Neuronal stem cell (in vitro differentiated cells): ENCODE results near the gene PIM3.
A peak's percentile ranks its signal among the peaks of the same experiment; 100 is the strongest.

Experiments used
- DNase-seq: peaks from one replicate; pipeline ENCODE4 v3.0.0-alpha.2; 2013; ENCODE audit warnings: low spot score
- H2AFZ ChIP-seq: one replicate; pipeline ENCODE4 v1.6.1; 2013; ENCODE audit warnings: mild to moderate bottlenecking, low read length, inconsistent platforms
- H2AK5ac ChIP-seq: 2 replicates; pipeline ENCODE4 v1.6.1; 2013; ENCODE audit warnings: low read depth, mild to moderate bottlenecking, inconsistent platforms, low read length, moderate library complexity, mixed read lengths
- H2BK120ac ChIP-seq: 2 replicates; pipeline ENCODE4 v1.6.1; 2013; ENCODE audit warnings: low read depth, mild to moderate bottlenecking, inconsistent platforms, low read length, moderate library complexity, mixed read lengths
- H2BK12ac ChIP-seq: one replicate; pipeline ENCODE4 v1.6.1; 2013; ENCODE audit warnings: low read length, inconsistent platforms
- H2BK15ac ChIP-seq: 2 replicates; pipeline ENCODE4 v1.6.1; 2013; ENCODE audit warnings: mild to moderate bottlenecking, low read length, inconsistent platforms, mixed read lengths
- H2BK5ac ChIP-seq: one replicate; pipeline ENCODE4 v1.6.1; 2013; ENCODE audit warnings: inconsistent platforms, mild to moderate bottlenecking, low read length, moderate library complexity
- H3K14ac ChIP-seq: one replicate; pipeline ENCODE4 v1.6.1; 2013; ENCODE audit warnings: low read length, inconsistent platforms
- H3K18ac ChIP-seq: 2 replicates; pipeline ENCODE4 v1.6.1; 2013; ENCODE audit warnings: low read length, inconsistent platforms
- H3K23ac ChIP-seq: 2 replicates; pipeline ENCODE4 v1.6.1; 2013; ENCODE audit warnings: low read depth, mild to moderate bottlenecking, mixed read lengths, low read length, inconsistent platforms; ENCODE audit not compliant: poor library complexity
- H3K27ac ChIP-seq: replicated peaks from 3 replicates; pipeline ENCODE4 v1.5.1; 2013; ENCODE audit warnings: low read length, inconsistent platforms
- H3K27me3 ChIP-seq, 3 experiments: 2 replicates each; pipeline ENCODE4 v1.6.1; 2013; ENCODE audit warnings: low read length in 3 of 3, mild to moderate bottlenecking in 2 of 3, inconsistent platforms in 1 of 3, low read depth in 1 of 3, mixed read lengths in 1 of 3, moderate library complexity in 1 of 3; ENCODE audit not compliant: control insufficient read depth in 3 of 3, insufficient read depth in 3 of 3
- H3K36me3 ChIP-seq, 2 donors: replicated peaks in 1 of 2; 2 replicates each; pipeline ENCODE4 v1.6.1; 2013; ENCODE audit warnings: low read length in 2 of 2; ENCODE audit not compliant: control insufficient read depth in 2 of 2, insufficient read depth in 2 of 2
- H3K4ac ChIP-seq: 2 replicates; pipeline ENCODE4 v1.6.1; 2013; ENCODE audit warnings: inconsistent platforms, mild to moderate bottlenecking, low read length, moderate library complexity
- H3K4me1 ChIP-seq, 2 donors: 1 replicate in 1 of 2; 2 replicates in 1 of 2; pipeline ENCODE4 v1.6.1; 2013; ENCODE audit warnings: low read length in 2 of 2, low read depth in 1 of 2; ENCODE audit not compliant: control insufficient read depth in 2 of 2, insufficient read depth in 1 of 2
- H3K4me2 ChIP-seq: one replicate; pipeline ENCODE4 v1.6.1; 2013; ENCODE audit warnings: mild to moderate bottlenecking, low read length, inconsistent platforms; ENCODE audit not compliant: insufficient read depth, poor library complexity, severe bottlenecking
- H3K4me3 ChIP-seq, 2 donors: 2 replicates each; pipeline ENCODE4 v1.5.1; 2013; ENCODE audit warnings: low read length in 2 of 2, mild to moderate bottlenecking in 2 of 2, inconsistent platforms in 1 of 2, moderate library complexity in 1 of 2
- H3K79me1 ChIP-seq: one replicate; pipeline ENCODE4 v1.6.1; 2013; ENCODE audit warnings: low read depth, mild to moderate bottlenecking, inconsistent platforms, low read length, moderate library complexity
- H3K9ac ChIP-seq: one replicate; pipeline ENCODE4 v1.6.1; 2013; ENCODE audit warnings: mild to moderate bottlenecking, low read depth, low read length, inconsistent platforms; ENCODE audit not compliant: poor library complexity
- H3K9me3 ChIP-seq, 2 donors: replicated peaks in 1 of 2; 2 replicates each; pipeline versions ENCODE3 to v1.6.1; 2013; ENCODE audit warnings: low read length in 2 of 2, mild to moderate bottlenecking in 2 of 2, inconsistent platforms in 1 of 2, low read depth in 1 of 2, mixed read lengths in 1 of 2, moderate library complexity in 1 of 2; ENCODE audit not compliant: control insufficient read depth in 2 of 2, insufficient read depth in 1 of 2
- H4K8ac ChIP-seq: one replicate; pipeline ENCODE4 v1.6.1; 2013; ENCODE audit warnings: low read depth, mild to moderate bottlenecking, inconsistent platforms, low read length, moderate library complexity
- H4K91ac ChIP-seq: one replicate; pipeline ENCODE4 v1.6.1; 2013; ENCODE audit warnings: low read length, low read depth, mild to moderate bottlenecking, inconsistent platforms; ENCODE audit not compliant: poor library complexity
- WGBS, 2 donors: extraction: QIAGEN DNeasy Blood & Tissue Kit; methylation state at CpG; one replicate each; pipeline ENCODE4 v1.1.7; 2013; ENCODE audit warnings: missing lambda C conversion rate in 2 of 2, mixed read lengths in 1 of 2; ENCODE audit not compliant: insufficient read length in 2 of 2, insufficient replicate concordance in 1 of 2; ENCODE audit errors: extremely low coverage in 2 of 2; 5-methylcytosine and 5-hydroxymethylcytosine counted together

The PIM3 gene

DNA sequence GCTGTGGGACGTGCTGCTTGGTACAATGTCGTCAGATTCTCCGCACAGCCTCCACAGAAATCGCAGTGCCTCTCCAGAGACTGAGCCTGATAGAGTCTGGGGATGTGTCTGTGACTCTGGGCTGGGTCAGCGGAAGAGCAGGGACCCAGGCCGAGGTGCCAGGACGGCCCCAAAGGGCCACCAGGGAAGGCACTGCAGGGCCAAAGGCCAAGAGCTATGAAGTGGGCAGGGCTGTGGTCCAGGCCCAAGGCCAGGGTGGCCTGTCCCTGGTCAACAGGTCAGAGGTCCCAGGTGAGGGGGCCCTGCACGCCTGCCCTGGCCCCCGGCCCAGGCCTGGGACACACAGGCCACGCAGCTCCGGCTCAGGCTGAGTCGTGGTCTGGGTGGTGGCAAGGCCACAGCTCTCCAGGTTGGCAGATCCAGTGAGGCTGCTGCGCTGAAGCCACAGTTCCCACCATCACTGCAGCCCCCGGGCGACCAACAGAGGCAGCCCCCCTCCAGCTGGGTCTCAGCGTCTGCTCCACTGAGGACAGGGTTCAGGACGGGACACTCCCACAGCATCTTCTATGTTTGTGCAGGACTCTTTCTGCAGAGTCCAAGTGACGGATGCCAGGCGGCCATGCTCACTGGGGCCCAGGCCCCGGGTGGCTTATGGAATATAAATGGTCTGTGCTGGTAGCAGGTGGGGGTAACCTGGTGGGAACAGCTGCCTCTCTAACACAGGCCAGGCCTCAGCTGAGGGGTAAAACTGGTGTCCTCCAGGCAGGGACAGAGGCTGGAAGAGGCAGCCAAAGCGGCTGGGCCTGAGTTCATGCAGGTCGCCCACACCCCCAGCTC lies 4.8 kb upstream of the PIM3 start:
- Histone ChIP-seq H4K8ac (no peak overlapping the region), H2BK15ac (peak overlapping the region; percentile 98), H2AK5ac (peak overlapping the region; percentile 82), H2AFZ (no peak overlapping the region), H3K14ac (peak overlapping the region; percentile 56), H3K4me1 (peaks cover 26 to 38% of the 10 kb centered on the region in 2 donors), H3K4me3 (no peak overlapping the region), H3K4ac (peak overlapping the region; percentile 37), H3K23ac (peak overlapping the region; percentile 43), H3K36me3 (no peaks in the 10 kb centered on the region), H3K27me3 (peaks cover 0 to 7% (median 0%) of the 10 kb centered on the region in 3 experiments), H2BK120ac (peak overlapping the region; percentile 61), H3K9ac (no peak overlapping the region), H4K91ac (no peak overlapping the region), H3K18ac (peak overlapping the region; percentile 87), H2BK5ac (peak overlapping the region; percentile 53), H3K9me3 (no peaks in the 10 kb centered on the region), H2BK12ac (peak overlapping the region; percentile 94), H3K27ac (no peak overlapping the region), H3K79me1 (peaks cover 4% of the 10 kb centered on the region), H3K4me2 (no peak overlapping the region)
- DNase-seq: no peak
- no CpG with 5 or more reads among the region's 22 CpGs for WGBS, 2 donors

GRCh38 chr22:49956418-49956770 lies 4.2 kb upstream of the PIM3 start:
- Histone ChIP-seq H3K79me1 (peaks cover 10% of the 10 kb centered on the region), H3K14ac (no peak overlapping the region), H4K91ac (peak overlapping the region; percentile 53), H3K23ac (no peak overlapping the region), H3K9me3 (no peaks in the 10 kb centered on the region), H3K27me3 (peaks cover 0 to 7% (median 0%) of the 10 kb centered on the region in 3 experiments), H4K8ac (no peak overlapping the region), H3K18ac (peak overlapping the region; percentile 71), H2AK5ac (peak overlapping the region; percentile 82), H3K4ac (no peak overlapping the region), H2BK5ac (peak overlapping the region; percentile 53), H2BK12ac (peak overlapping the region; percentile 94), H3K4me3 (no peak overlapping the region), H3K36me3 (no peaks in the 10 kb centered on the region), H2AFZ (no peak overlapping the region), H3K4me1 (peaks cover 21 to 32% of the 10 kb centered on the region in 2 donors), H3K9ac (no peak overlapping the region), H3K4me2 (no peak overlapping the region), H2BK120ac (peak overlapping the region; percentile 47), H3K27ac (no peak overlapping the region), H2BK15ac (peak overlapping the region; percentile 98)
- no peak for DNase-seq
- no CpG with 5 or more reads among the region's 15 CpGs for WGBS, 2 donors

DNA sequence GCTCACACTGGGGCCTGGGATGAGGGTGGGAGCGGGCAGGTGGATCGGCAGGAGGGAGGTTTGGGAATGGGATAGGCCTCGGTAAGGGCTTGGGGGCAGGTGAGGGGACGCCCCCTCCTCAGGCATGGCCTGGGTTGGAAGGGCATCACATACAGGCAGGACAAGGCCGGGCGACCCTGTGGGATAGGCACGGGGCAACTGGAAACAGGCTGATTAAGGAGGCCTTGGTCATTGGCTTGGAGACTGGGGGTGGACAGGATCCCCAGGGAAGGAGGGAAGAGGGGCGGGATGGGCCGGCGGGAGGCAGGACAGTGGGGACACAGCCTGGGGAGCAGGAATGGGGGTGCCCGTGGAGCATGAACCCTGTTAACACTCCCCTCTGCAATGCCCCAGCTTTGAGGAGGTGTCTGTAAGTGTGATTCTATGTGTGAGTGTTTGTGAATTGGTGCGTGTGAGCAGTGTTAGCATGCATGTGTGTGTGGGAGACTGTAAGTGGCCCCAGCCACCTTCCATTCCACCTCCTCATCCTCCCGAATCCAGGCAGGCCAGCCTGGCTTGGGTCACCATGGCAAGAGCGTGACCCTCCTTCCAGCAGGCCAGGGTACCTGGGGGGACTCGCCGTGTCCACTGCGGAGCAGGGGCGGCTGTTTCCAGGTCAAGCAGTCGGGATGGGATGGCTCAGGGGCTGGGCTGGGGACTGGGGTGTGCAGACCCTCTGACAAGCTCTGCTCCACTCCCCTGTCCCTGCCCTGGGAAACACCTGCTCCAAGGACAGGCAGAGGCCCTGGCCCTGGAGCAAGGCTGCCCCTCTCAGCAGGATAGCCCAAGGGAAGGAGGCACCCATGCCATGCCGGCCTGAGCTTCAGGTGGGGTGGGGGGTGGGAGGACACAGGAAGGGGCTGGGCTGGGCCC lies 3.4 kb upstream of the PIM3 start:
- Histone ChIP-seq H3K4ac (no peak overlapping the region), H2BK5ac (no peak overlapping the region), H4K8ac (peak overlapping the region; percentile 43), H2BK12ac (peak overlapping the region; percentile 73), H2BK15ac (peak overlapping the region; percentile 98), H4K91ac (no peak overlapping the region), H3K27me3 (peaks cover 0 to 7% (median 2%) of the 10 kb centered on the region in 3 experiments), H2BK120ac (peak overlapping the region; percentile 47), H3K23ac (no peak overlapping the region), H3K18ac (peak overlapping the region; percentile 83), H3K27ac (no peak overlapping the region), H3K9ac (peak overlapping the region; percentile 44), H3K79me1 (peaks cover 15% of the 10 kb centered on the region), H3K4me2 (no peak overlapping the region), H3K9me3 (no peaks in the 10 kb centered on the region), H2AFZ (no peak overlapping the region), H3K4me3 (no peak overlapping the region), H3K4me1 (peaks cover 14 to 24% of the 10 kb centered on the region in 2 donors), H3K14ac (no peak overlapping the region), H3K36me3 (peaks cover 0 to 5% of the 10 kb centered on the region in 2 donors), H2AK5ac (peak overlapping the region; percentile 82)
- WGBS, 2 donors: no CpG with 5 or more reads among the region's 20 CpGs
- DNase-seq: no peak
